MM.1S (cell line): ENCODE data around the gene CRACDL.

ENCODE experiments used
- DNase-seq: peaks from one replicate; pipeline ENCODE4 v3.0.0-alpha.2; 2015
- H2AFZ ChIP-seq: fragments of 300-600 bp; sonication (generic); 2 replicates; pipeline ENCODE4 v1.6.0; 2016; ENCODE audit warnings: antibody characterized with exemption, low read length
- H3F3A ChIP-seq: fragments of 300-600 bp; sonication (generic); 2 replicates; pipeline ENCODE4 v1.6.1; 2016; ENCODE audit warnings: mild to moderate bottlenecking, antibody characterized with exemption, low read length, moderate library complexity, mixed read lengths; ENCODE audit not compliant: insufficient read depth
- H3K27ac ChIP-seq: fragments of 300-600 bp; sonication (generic); 2 replicates; pipeline ENCODE4 v1.5.1; 2016; ENCODE audit warnings: mild to moderate bottlenecking, low read length
- H3K27me3 ChIP-seq: fragments of 300-600 bp; sonication (generic); replicated peaks from 2 replicates; pipeline ENCODE4 v1.6.0; 2016; ENCODE audit warnings: low read length; ENCODE audit not compliant: insufficient read depth
- H3K36me3 ChIP-seq: fragments of 300-600 bp; sonication (generic); replicated peaks from 2 replicates; pipeline ENCODE4 v1.6.1; 2016; ENCODE audit warnings: mild to moderate bottlenecking, low read length, mixed read lengths; ENCODE audit not compliant: insufficient read depth
- H3K4me1 ChIP-seq: fragments of 300-600 bp; sonication (generic); 2 replicates; pipeline ENCODE4 v1.6.1; 2016; ENCODE audit warnings: low read length, mixed read lengths
- H3K4me2 ChIP-seq: fragments of 300-600 bp; sonication (generic); 2 replicates; pipeline ENCODE4 v1.6.0; 2016; ENCODE audit warnings: low read depth, low read length
- H3K4me3 ChIP-seq: fragments of 300-600 bp; sonication (generic); 2 replicates; pipeline ENCODE4 v1.5.1; 2016; ENCODE audit warnings: low read length, mixed read lengths
- H3K79me2 ChIP-seq: fragments of 300-600 bp; sonication (generic); 2 replicates; pipeline ENCODE4 v1.6.1; 2016; ENCODE audit warnings: mixed run types, low read length, mixed read lengths
- H3K9ac ChIP-seq: fragments of 300-600 bp; sonication (generic); 2 replicates; pipeline ENCODE4 v1.6.1; 2016; ENCODE audit warnings: low read length, mixed read lengths
- H3K9me2 ChIP-seq: fragments of 300-600 bp; sonication (generic); replicated peaks from 2 replicates; pipeline ENCODE4 v1.6.1; 2016; ENCODE audit warnings: mild to moderate bottlenecking, low read length, mixed read lengths; ENCODE audit not compliant: insufficient read depth
- H3K9me3 ChIP-seq: fragments of 300-600 bp; sonication (generic); replicated peaks from 2 replicates; pipeline ENCODE4 v1.6.1; 2016; ENCODE audit warnings: mild to moderate bottlenecking, low read length, mixed read lengths; ENCODE audit not compliant: insufficient read depth
- H4K20me1 ChIP-seq: fragments of 300-600 bp; sonication (generic); 2 replicates; pipeline ENCODE4 v1.6.1; 2016; ENCODE audit warnings: mild to moderate bottlenecking, low read length, moderate library complexity, mixed read lengths; ENCODE audit not compliant: insufficient read depth
- EZH2 ChIP-seq: fragments of 300-600 bp; sonication (generic); optimal IDR thresholded peaks from 2 replicates; pipeline ENCODE3; 2017; ENCODE audit warnings: low read depth, mild to moderate bottlenecking, antibody characterized with exemption, low read length, mixed read lengths
- EZH2phosphoT487 ChIP-seq: fragments of 300-600 bp; sonication (generic); IDR thresholded peaks from 2 replicates; pipeline ENCODE4 v1.6.1; 2018; ENCODE audit warnings: antibody characterized with exemption, low read length
- TF ChIP-seq, protein P1 (sequence below): fragments of 300-600 bp; sonication (generic); IDR thresholded peaks from 2 replicates; pipeline ENCODE4 v1.5.1; 2016; ENCODE audit warnings: antibody characterized with exemption, low read length, mixed read lengths

The CRACDL gene

GRCh38 chr2:98824256-98825019 lies 111.6 kb downstream of the CRACDL start:
- H3K27me3 ChIP-seq, result no peaks in the 10 kb centered on the region
- H3K4me2 ChIP-seq, result no peak overlapping the region
- TF ChIP-seq, protein P1, sequence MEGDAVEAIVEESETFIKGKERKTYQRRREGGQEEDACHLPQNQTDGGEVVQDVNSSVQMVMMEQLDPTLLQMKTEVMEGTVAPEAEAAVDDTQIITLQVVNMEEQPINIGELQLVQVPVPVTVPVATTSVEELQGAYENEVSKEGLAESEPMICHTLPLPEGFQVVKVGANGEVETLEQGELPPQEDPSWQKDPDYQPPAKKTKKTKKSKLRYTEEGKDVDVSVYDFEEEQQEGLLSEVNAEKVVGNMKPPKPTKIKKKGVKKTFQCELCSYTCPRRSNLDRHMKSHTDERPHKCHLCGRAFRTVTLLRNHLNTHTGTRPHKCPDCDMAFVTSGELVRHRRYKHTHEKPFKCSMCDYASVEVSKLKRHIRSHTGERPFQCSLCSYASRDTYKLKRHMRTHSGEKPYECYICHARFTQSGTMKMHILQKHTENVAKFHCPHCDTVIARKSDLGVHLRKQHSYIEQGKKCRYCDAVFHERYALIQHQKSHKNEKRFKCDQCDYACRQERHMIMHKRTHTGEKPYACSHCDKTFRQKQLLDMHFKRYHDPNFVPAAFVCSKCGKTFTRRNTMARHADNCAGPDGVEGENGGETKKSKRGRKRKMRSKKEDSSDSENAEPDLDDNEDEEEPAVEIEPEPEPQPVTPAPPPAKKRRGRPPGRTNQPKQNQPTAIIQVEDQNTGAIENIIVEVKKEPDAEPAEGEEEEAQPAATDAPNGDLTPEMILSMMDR, result no peak
- TF ChIP-seq EZH2phosphoT487, result no peak
- TF ChIP-seq EZH2, result no peak

DNA sequence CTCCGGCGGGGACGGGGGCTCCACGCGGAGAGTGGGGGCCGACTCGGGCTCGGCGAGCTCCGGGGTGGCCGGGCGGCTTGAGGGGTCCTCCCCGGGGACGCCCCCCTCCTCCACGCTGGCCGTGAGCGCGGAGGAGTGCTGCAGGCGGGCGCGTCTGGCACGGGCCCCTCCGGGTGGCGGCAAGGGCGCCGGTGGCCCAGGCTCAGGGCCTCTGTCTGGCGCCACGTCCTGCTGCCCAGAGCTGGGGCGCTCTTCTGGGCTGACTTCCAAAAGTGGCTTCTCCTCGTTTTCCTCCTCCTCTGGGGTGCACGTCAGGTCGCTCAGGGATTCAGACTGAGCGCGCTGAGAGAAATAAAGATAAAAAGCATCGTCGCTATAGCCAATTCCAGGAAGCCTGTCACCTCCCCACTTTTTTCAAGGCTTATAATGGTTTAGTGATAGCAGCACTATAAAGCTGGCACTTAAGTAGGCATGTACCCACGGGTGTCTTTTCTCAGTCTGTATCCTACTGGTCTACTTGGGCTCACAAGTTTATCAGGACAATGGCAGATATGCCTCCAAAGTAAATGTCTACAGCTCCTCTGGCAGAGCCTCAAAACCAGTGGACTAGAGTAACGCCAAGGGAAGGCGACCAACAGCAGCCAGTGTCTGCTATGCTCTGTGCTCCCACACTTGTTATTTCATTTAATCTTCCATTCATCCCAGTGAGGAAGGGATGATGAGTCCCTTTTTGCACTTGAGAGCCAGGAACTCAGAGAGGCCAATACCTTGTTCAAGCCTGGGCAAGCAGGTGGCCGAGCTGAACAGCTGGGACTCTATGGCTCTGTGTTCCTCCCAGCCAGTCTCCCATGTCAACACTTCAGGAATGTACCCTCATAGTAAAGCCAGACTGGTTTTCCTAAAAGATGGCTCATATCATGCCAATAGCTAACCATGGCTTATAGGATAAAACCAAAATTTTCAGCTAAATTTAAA lies 112.5 kb downstream of the CRACDL start:
- H3F3A ChIP-seq, result no peaks in the 10 kb centered on the region
- no peak overlapping the region for H3K4me3 ChIP-seq
- H3K79me2 ChIP-seq, result no peaks in the 10 kb centered on the region
- no peak overlapping the region for H3K9ac ChIP-seq
- H4K20me1 ChIP-seq, result no peaks in the 10 kb centered on the region
- H3K27ac ChIP-seq, result no peak overlapping the region
- no peaks in the 10 kb centered on the region for H3K9me3 ChIP-seq
- no peak for DNase-seq
- H3K9me2 ChIP-seq, result no peaks in the 10 kb centered on the region
- H3K4me1 ChIP-seq, result no peaks in the 10 kb centered on the region
- TF ChIP-seq EZH2 (no peak), EZH2phosphoT487 (no peak)
- TF ChIP-seq, protein P1, result no peak
- no peak overlapping the region for H3K4me2 ChIP-seq
- H3K27me3 ChIP-seq, result no peaks in the 10 kb centered on the region
- no peaks in the 10 kb centered on the region for H3K36me3 ChIP-seq
- no peak overlapping the region for H2AFZ ChIP-seq

More at GRCh38 chr2:98824256-98825019, 111.6 kb downstream of the CRACDL start:
- no peaks in the 10 kb centered on the region for H4K20me1 ChIP-seq
- H3K9me3 ChIP-seq, result no peaks in the 10 kb centered on the region
- H3K4me1 ChIP-seq, result no peaks in the 10 kb centered on the region
- no peaks in the 10 kb centered on the region for H3F3A ChIP-seq
- H3K9me2 ChIP-seq, result no peaks in the 10 kb centered on the region
- H3K4me3 ChIP-seq, result no peak overlapping the region
- no peak overlapping the region for H3K9ac ChIP-seq
- H3K27ac ChIP-seq, result no peak overlapping the region
- no peak for DNase-seq
- H3K79me2 ChIP-seq, result no peaks in the 10 kb centered on the region
- H2AFZ ChIP-seq, result no peak overlapping the region
- H3K36me3 ChIP-seq, result no peaks in the 10 kb centered on the region

DNA sequence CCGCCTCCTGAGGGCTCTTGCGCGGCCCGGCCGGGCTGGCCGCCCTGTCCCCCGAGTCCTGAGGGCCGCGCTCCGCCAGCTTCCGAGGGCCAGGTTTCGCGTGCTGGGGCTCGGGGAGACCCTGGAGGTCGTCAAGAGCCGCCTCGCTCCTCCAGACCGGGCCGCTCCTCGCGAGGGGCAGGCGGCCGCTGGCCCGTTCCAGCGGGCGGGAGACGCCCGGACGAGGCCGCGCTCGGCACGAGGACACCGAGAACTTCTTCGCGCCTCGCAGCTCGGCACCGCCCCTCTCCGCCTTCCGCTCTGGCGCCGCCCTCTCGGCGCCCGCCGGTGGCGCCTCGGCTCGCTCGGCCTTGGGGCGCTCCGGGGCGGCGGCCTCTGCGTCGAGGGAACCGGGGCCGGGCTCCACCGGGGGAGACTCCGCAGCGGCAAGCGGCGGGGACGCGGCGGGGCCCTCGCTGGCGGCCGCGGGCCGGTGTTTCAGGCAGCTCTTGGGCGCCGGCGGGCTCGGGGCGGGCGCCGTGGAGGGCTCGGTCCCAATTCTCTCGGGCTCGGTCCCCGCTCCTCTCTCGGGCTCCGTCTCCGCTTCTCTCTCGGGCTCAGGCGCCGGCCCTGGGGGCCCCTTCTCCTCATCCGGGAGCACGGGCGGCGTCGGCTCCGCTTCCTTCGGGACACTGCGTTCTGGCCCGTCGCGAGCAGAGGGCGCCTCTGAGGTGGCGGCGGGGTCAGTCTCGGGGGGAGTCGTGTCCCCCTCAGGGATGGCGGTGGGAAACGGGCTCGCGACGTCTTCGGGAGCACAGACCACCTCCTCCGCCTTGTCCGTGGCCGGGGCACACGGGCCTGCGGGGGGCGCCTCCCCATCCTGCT lies 113.5 kb downstream of the CRACDL start:
- no peaks in the 10 kb centered on the region for H3K4me1 ChIP-seq
- DNase-seq, result no peak
- TF ChIP-seq, protein P1, result no peak
- no peak for TF ChIP-seq EZH2phosphoT487
- no peak for TF ChIP-seq EZH2
- H3K36me3 ChIP-seq, result no peaks in the 10 kb centered on the region
- H3K9me2 ChIP-seq, result no peaks in the 10 kb centered on the region
- H2AFZ ChIP-seq, result no peak overlapping the region
- H3K79me2 ChIP-seq, result no peaks in the 10 kb centered on the region
- H3K27me3 ChIP-seq, result no peaks in the 10 kb centered on the region
- no peak overlapping the region for H3K27ac ChIP-seq
- no peaks in the 10 kb centered on the region for H3F3A ChIP-seq
- H3K9ac ChIP-seq, result no peak overlapping the region
- no peaks in the 10 kb centered on the region for H4K20me1 ChIP-seq
- H3K9me3 ChIP-seq, result no peaks in the 10 kb centered on the region
- H3K4me2 ChIP-seq, result no peak overlapping the region
- no peak overlapping the region for H3K4me3 ChIP-seq
